Measurements from ENCODE around the gene RNF227. TPM values are rescaled to one million over a fixed set of nuclear protein-coding genes. Genes with fewer than 3 reads are reported as not detected.

RNF227 gene
- total and polyA plus RNA-seq, 4 donors = 0.17 to 1.4 (median 0.32) TPM

- H3K4me3 ChIP-seq (ENCODE audit: low read depth in 1 of 3, low read length in 3 of 3) = no peak overlapping the region
- peaks cover 0 to 5% (median 2%) of the 10 kb centered on the region in 4 donors for H3K4me1 ChIP-seq (ENCODE audit: control insufficient read depth in 4 of 4, insufficient read depth in 4 of 4, low read length in 3 of 4)
- 26% methylated on average over 6 of the region's 6 CpGs for WGBS
- no peak overlapping the region for H3K27ac ChIP-seq (ENCODE audit: low read depth in 1 of 2, low read length in 2 of 2)
- H3K9ac ChIP-seq (ENCODE audit: low read depth in 1 of 2, low read length in 2 of 2) = no peak overlapping the region
- no peaks in the 10 kb centered on the region for H3K9me3 ChIP-seq (ENCODE audit: control insufficient read depth in 4 of 4, low read length in 3 of 4)
- no peaks in the 10 kb centered on the region for H3K27me3 ChIP-seq (ENCODE audit: control insufficient read depth in 4 of 4, insufficient read depth in 4 of 4, low read length in 3 of 4)
- peaks cover 0 to 21% (median 1%) of the 10 kb centered on the region in 4 donors for H3K36me3 ChIP-seq (ENCODE audit: control insufficient read depth in 4 of 4, insufficient read depth in 3 of 4, low read depth in 1 of 4, low read length in 3 of 4)
- DNase-seq (ENCODE audit: low spot score) = no peak
- no peak for TF ChIP-seq SP1 (IDR thresholded peaks at IDR 0.05)
- TF ChIP-seq MAX (IDR thresholded peaks at IDR 0.05) = peak; percentile 16
- TF ChIP-seq CTCF (IDR thresholded peaks at IDR 0.05; ENCODE audit: low read depth, low read length, missing input control) = peak; percentile 94
- peak; percentile 100 for TF ChIP-seq RAD21 (IDR thresholded peaks at IDR 0.05)
- no peak for TF ChIP-seq JUND (IDR thresholded peaks at IDR 0.05)
- peak; percentile 79 for TF ChIP-seq YY1 (IDR thresholded peaks at IDR 0.05)
These were observed 18.3 kb downstream of the RNF227 start for GRCh38 chr17:7897773-7898172.

GRCh38 chr17:7897090-7897489, 19.0 kb downstream of the RNF227 start:
- TF ChIP-seq FOXA2 (IDR thresholded peaks at IDR 0.05) (no peak), FOXA1 (IDR thresholded peaks at IDR 0.05) (no peak), RAD21 (IDR thresholded peaks at IDR 0.05) (no peak), YY1 (IDR thresholded peaks at IDR 0.05) (no peak), EGR1 (IDR thresholded peaks at IDR 0.05; ENCODE audit: low read depth in 2 of 2) (no peak)
- H3K4me3 ChIP-seq (ENCODE audit: low read depth in 1 of 3, low read length in 3 of 3) = no peak overlapping the region
- 77% methylated on average over 13 of the region's 13 CpGs for WGBS

GRCh38 chr17:7894866-7895265, 21.2 kb downstream of the RNF227 start:
- H3K4me3 ChIP-seq (ENCODE audit: low read depth in 1 of 3, low read length in 3 of 3) = no peak overlapping the region
- H3K27me3 ChIP-seq (ENCODE audit: control insufficient read depth in 4 of 4, insufficient read depth in 4 of 4, low read length in 3 of 4) = no peaks in the 10 kb centered on the region
- H3K27ac ChIP-seq (ENCODE audit: low read depth in 1 of 2, low read length in 2 of 2) = no peak overlapping the region
- peaks cover 0 to 6% (median 3%) of the 10 kb centered on the region in 4 donors for H3K4me1 ChIP-seq (ENCODE audit: control insufficient read depth in 4 of 4, insufficient read depth in 4 of 4, low read length in 3 of 4)
- WGBS = 96% methylated on average over 8 of the region's 8 CpGs
- peaks cover 0 to 16% (median 1%) of the 10 kb centered on the region in 4 donors for H3K36me3 ChIP-seq (ENCODE audit: control insufficient read depth in 4 of 4, insufficient read depth in 3 of 4, low read depth in 1 of 4, low read length in 3 of 4)
- H3K9ac ChIP-seq (ENCODE audit: low read depth in 1 of 2, low read length in 2 of 2) = no peak overlapping the region
- no peak for TF ChIP-seq NR2F2 (IDR thresholded peaks at IDR 0.05)
- no peak for TF ChIP-seq CTCF (IDR thresholded peaks at IDR 0.05; ENCODE audit: low read depth, low read length, missing input control)
- TF ChIP-seq HNF4A (conservative IDR thresholded peaks at IDR 0.05) = no peak
- TF ChIP-seq FOXA2 (IDR thresholded peaks at IDR 0.05) = no peak
- no peak for TF ChIP-seq TAF1 (conservative IDR thresholded peaks at IDR 0.05)
- no peak for TF ChIP-seq REST (IDR thresholded peaks at IDR 0.05)
- TF ChIP-seq RAD21 (IDR thresholded peaks at IDR 0.05) = no peak
- no peak for TF ChIP-seq MAX (IDR thresholded peaks at IDR 0.05)
- TF ChIP-seq ZBTB33 (IDR thresholded peaks at IDR 0.05) = no peak
- peak; percentile 13 for DNase-seq (ENCODE audit: low spot score)
- H3K9me3 ChIP-seq (ENCODE audit: control insufficient read depth in 4 of 4, low read length in 3 of 4) = no peaks in the 10 kb centered on the region

More at GRCh38 chr17:7897090-7897489, 19.0 kb downstream of the RNF227 start:
- Histone ChIP-seq H3K4me1 (ENCODE audit: control insufficient read depth in 4 of 4, insufficient read depth in 4 of 4, low read length in 3 of 4) (peaks cover 0 to 5% (median 2%) of the 10 kb centered on the region in 4 donors), H3K27me3 (ENCODE audit: control insufficient read depth in 4 of 4, insufficient read depth in 4 of 4, low read length in 3 of 4) (no peaks in the 10 kb centered on the region), H3K27ac (ENCODE audit: low read depth in 1 of 2, low read length in 2 of 2) (no peak overlapping the region), H3K36me3 (ENCODE audit: control insufficient read depth in 4 of 4, insufficient read depth in 3 of 4, low read depth in 1 of 4, low read length in 3 of 4) (peaks cover 0 to 21% (median 1%) of the 10 kb centered on the region in 4 donors), H3K9me3 (ENCODE audit: control insufficient read depth in 4 of 4, low read length in 3 of 4) (no peaks in the 10 kb centered on the region), H3K9ac (ENCODE audit: low read depth in 1 of 2, low read length in 2 of 2) (no peak overlapping the region)
- no peak for DNase-seq (ENCODE audit: low spot score)

All from liver (tissue), 9 donors.